Pancreas (tissue), 10 donors: ENCODE data around the gene SERPINA9. TPM values are rescaled to one million over a fixed set of nuclear protein-coding genes. Genes with fewer than 3 reads are reported as not detected.

Source experiments
- ATAC-seq, 4 donors: fragments of 200-7000 bp; cut with Tn5 transposase; one replicate each; pipeline versions ENCODE4 v1.8.0 to v1.9.1; 2020; ENCODE audit warnings: mild to moderate bottlenecking in 4 of 4, moderate library complexity in 4 of 4
- DNase-seq, 6 donors: peaks; one replicate each; pipeline ENCODE4 v3.0.0-alpha.2; 2020
- FAIRE-seq: peaks from 2 replicates; lab custom pipeline; 2012; peaks lifted over from hg19 to GRCh38; lab: Jason Lieb, UNC
- H3K27ac ChIP-seq, 4 donors: fragments of 200-600 bp; sonication (generic); 1 replicate in 3 of 4; 2 replicates in 1 of 4; pipeline versions ENCODE4 v1.5.0 to v1.8.0; 2020
- H3K27me3 ChIP-seq, 4 donors: fragments of 200-600 bp; one replicate each; pipeline ENCODE4 v1.8.0; 2021
- H3K36me3 ChIP-seq, 3 donors: fragments of 200-600 bp; sonication (generic) in 1 of 3; one replicate each; pipeline versions ENCODE4 v1.5.0 to v1.8.0; 2020 to 2021
- H3K4me1 ChIP-seq, 3 donors: fragments of 200-600 bp; one replicate each; pipeline ENCODE4 v1.8.0; 2021
- H3K4me3 ChIP-seq, 4 donors: fragments of 200-600 bp; sonication (generic) in 2 of 4; one replicate each; pipeline versions ENCODE4 v1.5.0 to v1.8.0; 2020 to 2021
- H3K9me3 ChIP-seq, 4 donors: fragments of 200-600 bp; one replicate each; pipeline ENCODE4 v1.8.0; 2021
- WGBS, 2 donors: extraction: QIAGEN DNeasy Blood & Tissue Kit; methylation state at CpG; one replicate each; pipeline ENCODE4 v1.1.7; 2013; 5-methylcytosine and 5-hydroxymethylcytosine counted together
- intact Hi-C, 3 donors: fragments of 100-400 bp; cut with DNase I; formaldehyde crosslinking; loops; one replicate each; pipeline versions ENCODE4 v1.11.1 to v1.14.2; 2022
- polyA plus RNA-seq, 2 donors: library from polyadenylated mRNA; stranded (reverse); fragments of 200-250 nt; gene quantifications; one replicate each; pipeline ENCODE4 v1.2.3, GENCODE V29; 2013
- total RNA-seq, 6 donors: library from RNA; stranded (reverse); fragmentation: NEBNext Ultra II Directional in 4 of 6; extraction: Animal tissue kit (Norgen Biotek cat#: 25700) in 4 of 6; gene quantifications; one replicate each; pipeline versions ENCODE4 v1.2.1 to v1.2.4, GENCODE V29; 2021 to 2023
- TF ChIP-seq, protein P1 (sequence below), 4 donors: fragments of 200-600 bp; sonication (generic) in 3 of 4; IDR thresholded peaks; one replicate each; pipeline versions ENCODE4 v1.5.0 to v1.8.0; 2021; ENCODE audit warnings: antibody characterized with exemption in 4 of 4
- donor health status: healthy with polysubstance abuse.
- donor health status: DM: no; HTN: no; CAD: no; lungs with moderate emphysema.
- donor health status: DM: no; HTN: no; CAD: no.
- donor health status: control.
- donor health status: control.
- donor health status: Bipolar disorder and iron deficiency.
- donor health status: DM: yes; HTN: yes; CAD: no.
- donor health status: DM: no; HTN: no; CAD: no.
- donor health status: DM: no; HTN: no; CAD: no.
- donor health status: DM: yes; HTN: yes; CAD: no.

The SERPINA9 gene
- total and polyA plus RNA-seq, 8 donors, result not detected

DNA sequence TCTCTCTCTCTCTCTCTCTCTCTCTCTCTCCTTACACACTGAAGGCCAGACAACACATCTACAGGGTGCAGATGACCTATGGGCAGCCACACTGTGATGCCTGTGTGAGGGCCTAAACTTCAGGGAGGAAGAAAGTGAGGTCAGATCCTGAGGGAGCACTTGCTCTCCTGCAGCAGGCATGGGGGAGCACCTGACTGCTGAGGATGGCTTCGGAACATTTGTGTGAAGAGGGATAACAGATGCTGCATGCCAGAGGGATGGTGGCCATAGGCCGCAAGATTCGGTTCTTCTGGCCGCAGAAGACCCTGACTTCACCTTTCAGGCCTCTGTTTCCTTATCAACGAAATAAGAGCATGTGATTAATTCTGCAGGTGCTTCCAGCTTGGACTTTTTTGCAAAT is 11.7 kb downstream of the SERPINA9 start:
- H3K36me3 ChIP-seq, result no peaks in the 10 kb centered on the region
- DNase-seq (no peak), ATAC-seq (no peak), FAIRE-seq (no peak)
- H3K27me3 ChIP-seq, result no peaks in the 10 kb centered on the region
- H3K9me3 ChIP-seq, result no peaks in the 10 kb centered on the region
- no peak overlapping the region for H3K4me3 ChIP-seq
- TF ChIP-seq, protein P1, sequence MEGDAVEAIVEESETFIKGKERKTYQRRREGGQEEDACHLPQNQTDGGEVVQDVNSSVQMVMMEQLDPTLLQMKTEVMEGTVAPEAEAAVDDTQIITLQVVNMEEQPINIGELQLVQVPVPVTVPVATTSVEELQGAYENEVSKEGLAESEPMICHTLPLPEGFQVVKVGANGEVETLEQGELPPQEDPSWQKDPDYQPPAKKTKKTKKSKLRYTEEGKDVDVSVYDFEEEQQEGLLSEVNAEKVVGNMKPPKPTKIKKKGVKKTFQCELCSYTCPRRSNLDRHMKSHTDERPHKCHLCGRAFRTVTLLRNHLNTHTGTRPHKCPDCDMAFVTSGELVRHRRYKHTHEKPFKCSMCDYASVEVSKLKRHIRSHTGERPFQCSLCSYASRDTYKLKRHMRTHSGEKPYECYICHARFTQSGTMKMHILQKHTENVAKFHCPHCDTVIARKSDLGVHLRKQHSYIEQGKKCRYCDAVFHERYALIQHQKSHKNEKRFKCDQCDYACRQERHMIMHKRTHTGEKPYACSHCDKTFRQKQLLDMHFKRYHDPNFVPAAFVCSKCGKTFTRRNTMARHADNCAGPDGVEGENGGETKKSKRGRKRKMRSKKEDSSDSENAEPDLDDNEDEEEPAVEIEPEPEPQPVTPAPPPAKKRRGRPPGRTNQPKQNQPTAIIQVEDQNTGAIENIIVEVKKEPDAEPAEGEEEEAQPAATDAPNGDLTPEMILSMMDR (IDR thresholded peaks at IDR 0.05), result no peak
- WGBS, 2 donors, result 75 to 84% methylated on average over 5 of the region's 5 CpGs
- intact Hi-C loops, result no loop called here
- H3K27ac ChIP-seq, result no peak overlapping the region
- no peaks in the 10 kb centered on the region for H3K4me1 ChIP-seq

DNA sequence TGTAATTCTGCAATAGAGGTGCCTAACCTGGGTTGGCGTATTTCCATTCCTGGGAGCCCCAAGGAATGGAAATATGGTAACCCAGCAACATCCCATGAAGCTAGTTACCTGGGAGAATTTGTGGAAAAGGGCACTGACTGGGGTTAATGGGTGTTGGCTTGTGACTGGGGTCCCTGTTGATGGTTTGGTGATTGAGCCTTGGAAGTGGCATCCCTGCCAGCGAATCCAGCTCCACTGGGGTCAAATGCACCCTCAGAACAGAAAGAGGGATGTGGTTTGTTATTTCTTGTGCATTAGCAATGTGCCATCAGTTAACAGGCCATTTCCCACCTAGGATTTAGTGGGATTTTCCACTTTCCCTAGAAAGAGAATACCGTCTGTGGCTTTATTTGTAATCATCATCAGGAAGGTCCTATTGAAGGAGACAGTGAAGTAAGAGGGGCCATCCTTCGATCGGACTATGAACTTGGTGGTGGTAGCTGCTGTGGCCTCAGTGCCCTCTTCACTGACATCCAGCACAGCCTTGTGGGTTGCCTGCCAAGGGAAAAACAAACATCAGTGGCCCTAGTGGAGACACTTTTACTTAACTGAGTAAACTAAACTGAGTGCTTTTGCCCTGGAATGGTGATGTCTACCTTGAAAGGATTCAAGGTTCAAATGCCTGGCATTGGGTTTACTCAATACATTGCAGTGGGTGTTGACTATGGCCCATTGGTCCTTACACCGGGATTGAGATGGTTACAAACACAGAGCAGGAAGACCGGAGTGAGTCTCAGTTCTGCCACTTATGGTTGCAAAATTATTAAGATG is 13.0 kb downstream of the SERPINA9 start:
- H3K4me3 ChIP-seq, result no peak overlapping the region
- TF ChIP-seq, protein P1 (IDR thresholded peaks at IDR 0.05), result no peak
- H3K27me3 ChIP-seq, result no peaks in the 10 kb centered on the region
- no peaks in the 10 kb centered on the region for H3K4me1 ChIP-seq
- no peak for ATAC-seq
- no peaks in the 10 kb centered on the region for H3K9me3 ChIP-seq
- intact Hi-C loops, result no loop called here
- no peak for FAIRE-seq
- no peaks in the 10 kb centered on the region for H3K36me3 ChIP-seq
- no peak overlapping the region for H3K27ac ChIP-seq
- 83 to 91% methylated on average over 7 of the region's 7 CpGs for WGBS, 2 donors
- no peak for DNase-seq

DNA sequence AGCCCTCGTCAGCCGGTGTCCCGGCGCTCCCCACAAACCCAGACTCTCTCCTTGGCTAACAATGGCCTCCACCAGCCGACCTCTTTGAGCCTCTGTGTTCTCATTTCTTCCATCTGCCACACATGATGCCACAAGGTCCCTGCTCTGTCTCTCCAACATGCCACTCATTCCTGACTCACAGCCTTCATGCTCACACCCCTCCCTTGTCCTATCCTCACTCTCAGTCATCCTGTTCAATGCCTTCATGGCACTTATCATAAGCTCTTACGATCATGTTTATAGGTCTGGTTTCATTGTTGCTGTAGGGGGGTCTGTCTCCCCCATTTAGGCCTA is 13.8 kb downstream of the SERPINA9 start:
- intact Hi-C loops, result no loop called here
- Histone ChIP-seq H3K27ac (no peak overlapping the region), H3K4me1 (no peaks in the 10 kb centered on the region), H3K36me3 (no peaks in the 10 kb centered on the region), H3K9me3 (no peaks in the 10 kb centered on the region), H3K4me3 (no peak overlapping the region), H3K27me3 (no peaks in the 10 kb centered on the region)
- TF ChIP-seq, protein P1 (IDR thresholded peaks at IDR 0.05), result no peak
- DNase-seq (no peak), ATAC-seq (no peak), FAIRE-seq (no peak)
- WGBS, 2 donors, result 80 to 84% methylated on average over 6 of the region's 6 CpGs

DNA sequence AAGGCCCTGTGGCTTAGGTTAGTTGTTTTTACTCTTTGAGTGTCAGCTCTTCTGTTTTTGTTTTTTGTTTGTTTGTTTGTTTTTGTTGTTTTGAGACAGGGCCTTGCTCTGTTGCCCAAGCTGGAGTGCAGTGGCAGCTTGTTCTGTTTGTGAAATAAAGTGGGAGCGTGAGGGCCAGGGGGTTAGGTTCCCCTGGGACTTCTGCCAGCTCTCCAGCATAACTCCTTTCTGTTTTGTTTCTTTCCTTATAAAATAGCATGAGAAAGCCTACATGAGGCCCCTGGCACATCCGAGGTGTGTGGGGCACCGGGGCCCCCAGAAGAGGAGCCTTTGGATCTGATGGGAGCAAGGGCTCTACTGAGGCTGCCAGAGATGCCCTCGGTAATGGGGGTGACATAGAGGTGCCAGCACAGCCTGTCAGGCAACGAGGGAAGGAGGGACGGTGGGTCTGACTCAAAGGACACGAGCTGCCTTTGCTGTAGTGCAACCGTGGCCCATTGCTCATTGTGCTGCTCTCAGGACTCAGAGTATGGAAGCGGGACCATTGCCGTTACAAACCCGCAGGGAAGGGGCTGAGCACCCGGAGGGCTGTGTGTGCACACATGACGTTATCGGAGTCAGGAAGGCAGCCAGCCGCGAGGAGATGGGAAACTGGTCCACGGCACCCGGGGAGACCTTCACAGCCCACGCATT is 14.3 kb downstream of the SERPINA9 start:
- Histone ChIP-seq H3K9me3 (no peaks in the 10 kb centered on the region), H3K27ac (no peak overlapping the region), H3K4me1 (no peaks in the 10 kb centered on the region), H3K36me3 (no peaks in the 10 kb centered on the region), H3K27me3 (no peaks in the 10 kb centered on the region), H3K4me3 (no peak overlapping the region)
- TF ChIP-seq, protein P1 (IDR thresholded peaks at IDR 0.05), result no peak
- intact Hi-C loops, result no loop called here
- FAIRE-seq (no peak), ATAC-seq (no peak), DNase-seq (no peak)
- WGBS, 2 donors, result 76 to 80% methylated on average over 19 of the region's 19 CpGs
